NOMO-1 (cell line): ENCODE measurements around the gene FNBP1L.

Experiments used
- DNase-seq, 2 experiments: peaks; one replicate each; lab custom pipeline; 2025; ENCODE audit not compliant: unreplicated experiment in 2 of 2; lab: John Stamatoyannopoulos, UW

The FNBP1L gene

GRCh38 chr1:93565496-93566206 lies 117.7 kb downstream of the FNBP1L start:
- no peak for DNase-seq

- no peak for DNase-seq
Observed at GRCh38 chr1:93566227-93566626, 118.3 kb downstream of the FNBP1L start.

- no peak for DNase-seq
Observed at GRCh38 chr1:93567255-93567918, 119.5 kb downstream of the FNBP1L start.

- DNase-seq = no peak
Observed at GRCh38 chr1:93569489-93569888, 121.6 kb downstream of the FNBP1L start.

GRCh38 chr1:93571623-93572310 lies 123.8 kb downstream of the FNBP1L start:
- DNase-seq = no peak

GRCh38 chr1:93573940-93574469 lies 126.1 kb downstream of the FNBP1L start:
- no peak for DNase-seq

GRCh38 chr1:93574511-93574910 lies 126.6 kb downstream of the FNBP1L start:
- no peak for DNase-seq

- DNase-seq = no peak
Observed at GRCh38 chr1:93574991-93575390, 127.1 kb downstream of the FNBP1L start.

GRCh38 chr1:93575621-93576284 lies 127.8 kb downstream of the FNBP1L start:
- DNase-seq = no peak

- no peak for DNase-seq
Observed at GRCh38 chr1:93576346-93576745, 128.4 kb downstream of the FNBP1L start.

- no peak for DNase-seq
Observed at GRCh38 chr1:93576746-93577145, 128.8 kb downstream of the FNBP1L start.

GRCh38 chr1:93577536-93578432 lies 129.9 kb downstream of the FNBP1L start:
- DNase-seq = no peak

- no peak for DNase-seq
Observed at GRCh38 chr1:93578433-93578830, 130.5 kb downstream of the FNBP1L start.

GRCh38 chr1:93578911-93579825 lies 131.2 kb downstream of the FNBP1L start:
- DNase-seq = no peak

GRCh38 chr1:93579891-93580290 lies 132.0 kb downstream of the FNBP1L start:
- no peak for DNase-seq

GRCh38 chr1:93581917-93582850 lies 134.3 kb downstream of the FNBP1L start:
- DNase-seq = no peak

- DNase-seq = no peak
Observed at GRCh38 chr1:93584261-93585003, 136.5 kb downstream of the FNBP1L start.
